Cardiac muscle cell (in vitro differentiated cells and primary cell): ENCODE results near the gene BMP8B. TPM values are rescaled to one million over a fixed set of nuclear protein-coding genes. Genes with fewer than 3 reads are reported as not detected.
"Not testable (repeated sequence)": the region's sequence is repeated elsewhere in the genome, so short reads cannot be mapped to it uniquely, and the experiment has no call there.

ENCODE experiments used
- DNase-seq, 2 donors: peaks; one replicate each; pipeline versions ENCODE4 v3.0.0 to v3.0.0-alpha.2; 2010 to 2017; ENCODE audit warnings: low read depth in 1 of 2, low spot score in 1 of 2
- H3K27ac ChIP-seq: fragments of 200-600 bp; sonication (generic); 2 replicates; pipeline ENCODE4 v1.5.1; 2016
- H3K27me3 ChIP-seq: fragments of 200-600 bp; sonication (generic); 2 replicates; pipeline ENCODE4 v1.6.0; 2016; ENCODE audit warnings: control low read depth
- H3K36me3 ChIP-seq: fragments of 200-600 bp; sonication (generic); 2 replicates; pipeline ENCODE4 v1.5.1; 2016; ENCODE audit warnings: control low read depth
- H3K4me1 ChIP-seq: fragments of 200-600 bp; sonication (generic); 2 replicates; pipeline ENCODE4 v1.8.1; 2017; ENCODE audit warnings: low read depth, mild to moderate bottlenecking, mixed run types
- H3K4me3 ChIP-seq: fragments of 200-600 bp; sonication (generic); 2 replicates; pipeline ENCODE4 v1.5.1; 2016; ENCODE audit warnings: mild to moderate bottlenecking
- H3K9me3 ChIP-seq: fragments of 200-600 bp; sonication (generic); 2 replicates; pipeline ENCODE4 v1.5.1; 2017; ENCODE audit warnings: low read depth, mild to moderate bottlenecking, control low read depth
- polyA plus RNA-seq: library from polyadenylated mRNA; unstranded; fragments of >200 nt; fragmentation: Nextera tagmentation; extraction: Ambion mirVana; gene quantifications from 2 replicates; pipeline ENCODE4 v1.2.1, GENCODE V29; 2016
- total RNA-seq: library from RNA; depleted of rRNA; stranded (reverse); fragments of >200 nt; gene quantifications from 2 replicates; pipeline ENCODE4 v1.2.3, GENCODE V29; 2016
- TF ChIP-seq, protein P1 (sequence below): IDR thresholded peaks from 2 replicates; pipeline ENCODE4 v1.5.1; 2012; ENCODE audit warnings: low read depth, mild to moderate bottlenecking, low read length

BMP8B gene
- total and polyA plus RNA-seq, 2 experiments from 2014 or later, result 0.02 TPM; not detected in 1

DNA sequence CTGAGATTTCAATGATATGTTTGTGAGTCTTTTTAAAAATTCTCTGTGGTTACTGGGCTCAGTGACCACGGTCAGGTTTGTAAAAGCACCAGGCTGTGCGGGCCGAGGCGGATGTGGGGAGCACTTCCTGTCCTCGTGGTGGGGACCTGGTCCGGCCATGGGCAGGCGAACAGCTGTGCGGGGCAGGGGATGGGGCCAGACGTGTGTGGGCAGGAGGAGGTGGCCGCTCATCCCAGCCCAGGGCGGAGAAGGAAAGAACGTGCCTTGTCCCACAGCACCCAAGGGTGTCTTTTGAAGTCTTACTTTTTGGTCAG is 12.3 kb downstream of the BMP8B start:
- no peak for DNase-seq
- Histone ChIP-seq H3K4me1 (no peaks in the 10 kb centered on the region), H3K36me3 (no peaks in the 10 kb centered on the region), H3K27me3 (peaks cover 37% of the 10 kb centered on the region), H3K27ac (no peak overlapping the region), H3K9me3 (no peaks in the 10 kb centered on the region), H3K4me3 (no peak overlapping the region)
- TF ChIP-seq, protein P1, sequence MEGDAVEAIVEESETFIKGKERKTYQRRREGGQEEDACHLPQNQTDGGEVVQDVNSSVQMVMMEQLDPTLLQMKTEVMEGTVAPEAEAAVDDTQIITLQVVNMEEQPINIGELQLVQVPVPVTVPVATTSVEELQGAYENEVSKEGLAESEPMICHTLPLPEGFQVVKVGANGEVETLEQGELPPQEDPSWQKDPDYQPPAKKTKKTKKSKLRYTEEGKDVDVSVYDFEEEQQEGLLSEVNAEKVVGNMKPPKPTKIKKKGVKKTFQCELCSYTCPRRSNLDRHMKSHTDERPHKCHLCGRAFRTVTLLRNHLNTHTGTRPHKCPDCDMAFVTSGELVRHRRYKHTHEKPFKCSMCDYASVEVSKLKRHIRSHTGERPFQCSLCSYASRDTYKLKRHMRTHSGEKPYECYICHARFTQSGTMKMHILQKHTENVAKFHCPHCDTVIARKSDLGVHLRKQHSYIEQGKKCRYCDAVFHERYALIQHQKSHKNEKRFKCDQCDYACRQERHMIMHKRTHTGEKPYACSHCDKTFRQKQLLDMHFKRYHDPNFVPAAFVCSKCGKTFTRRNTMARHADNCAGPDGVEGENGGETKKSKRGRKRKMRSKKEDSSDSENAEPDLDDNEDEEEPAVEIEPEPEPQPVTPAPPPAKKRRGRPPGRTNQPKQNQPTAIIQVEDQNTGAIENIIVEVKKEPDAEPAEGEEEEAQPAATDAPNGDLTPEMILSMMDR, result no peak

DNA sequence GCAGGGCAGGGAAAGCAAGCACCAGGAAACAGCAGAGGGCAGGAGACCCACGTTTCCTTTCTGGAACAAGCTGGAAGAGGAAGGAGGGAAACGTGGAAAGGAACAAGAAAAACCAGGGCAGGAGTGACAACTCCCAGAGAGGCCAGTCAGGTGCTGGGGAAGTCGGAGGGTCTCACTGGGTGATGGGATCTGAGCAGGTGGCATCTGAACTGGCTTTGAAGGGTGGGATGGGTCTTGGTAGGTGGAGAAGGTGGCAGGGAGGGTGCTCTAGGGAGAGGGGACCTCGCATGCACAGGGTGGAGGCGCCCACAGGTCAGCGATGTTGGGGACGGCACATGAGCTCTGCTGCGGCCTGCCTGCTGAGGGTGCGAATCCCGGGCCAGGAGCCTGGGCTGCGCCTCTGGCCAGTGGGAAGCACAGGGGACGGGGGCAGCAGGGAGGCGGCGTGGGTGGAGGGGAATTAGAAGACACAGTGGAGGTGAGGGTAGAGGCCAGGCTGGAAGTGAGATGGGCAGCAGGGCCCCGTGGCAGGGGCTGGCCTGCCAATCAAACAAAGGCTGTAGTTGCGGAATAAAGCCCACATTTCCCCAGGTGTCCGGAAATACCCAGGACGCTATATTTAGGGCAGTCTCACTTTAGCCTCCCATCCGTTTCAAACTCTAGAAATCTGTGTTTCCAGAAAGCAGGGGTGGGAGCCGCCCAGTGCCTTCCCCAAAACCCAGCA is 12.8 kb downstream of the BMP8B start:
- not testable (repeated sequence) for H3K27ac ChIP-seq, DNase-seq, H3K9me3 ChIP-seq, H3K4me1 ChIP-seq, H3K4me3 ChIP-seq, H3K36me3 ChIP-seq
- H3K27me3 ChIP-seq, result peaks cover 37% of the 10 kb centered on the region

DNA sequence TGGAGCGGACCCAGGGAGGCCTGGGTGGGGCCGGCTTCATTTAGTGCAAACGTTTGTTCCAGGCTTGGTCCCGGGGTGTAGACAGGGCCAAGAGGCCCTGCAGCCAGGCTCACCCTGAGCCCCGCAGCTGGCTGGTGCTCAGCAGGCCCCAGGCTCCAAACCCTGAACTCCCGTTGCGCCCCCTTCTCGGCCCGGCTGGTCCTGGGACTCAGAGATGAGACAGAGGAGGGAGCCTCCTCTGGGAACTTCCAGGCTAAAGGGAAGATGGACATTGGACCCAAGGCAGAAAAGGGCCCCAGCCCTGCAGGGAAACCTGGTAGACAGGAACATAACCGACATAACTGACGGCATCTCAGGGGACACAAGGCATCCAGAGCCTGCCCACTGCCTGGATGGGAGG is 13.5 kb downstream of the BMP8B start:
- H3K36me3 ChIP-seq, DNase-seq, H3K9me3 ChIP-seq, H3K27ac ChIP-seq, H3K4me3 ChIP-seq, H3K4me1 ChIP-seq: not testable (repeated sequence)
- H3K27me3 ChIP-seq, result peaks cover 33% of the 10 kb centered on the region

DNA sequence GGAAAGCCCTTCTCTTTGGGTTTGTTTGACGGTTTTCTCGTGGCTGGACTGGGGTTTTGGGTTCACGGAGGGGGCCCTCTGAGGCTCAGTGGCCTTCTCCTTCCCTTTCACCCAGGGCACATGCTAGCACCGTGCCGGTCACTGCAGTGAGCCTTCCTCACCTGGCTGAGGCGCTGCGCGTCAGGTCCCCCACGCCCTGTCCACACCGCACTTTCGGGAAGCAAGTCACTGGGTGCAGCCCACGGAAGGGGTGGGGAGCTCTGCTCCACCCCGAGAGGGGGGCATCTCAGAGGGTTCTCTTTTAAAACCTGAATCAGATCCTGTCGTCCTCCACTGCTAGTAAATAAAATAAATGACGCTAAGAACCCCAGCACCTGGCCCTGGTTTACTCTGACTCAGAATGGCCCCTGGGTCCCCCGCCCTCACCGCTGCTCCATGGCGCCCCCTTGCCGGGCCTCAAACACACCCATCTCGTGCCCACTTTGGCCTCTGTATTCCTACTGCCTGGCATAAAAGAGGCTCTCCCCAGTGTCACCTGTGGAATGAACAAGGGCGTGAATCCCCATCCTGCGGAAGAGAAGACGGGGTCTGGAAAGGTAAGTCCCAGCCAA is 15.2 kb downstream of the BMP8B start:
- H3K4me3 ChIP-seq, H3K36me3 ChIP-seq, H3K9me3 ChIP-seq, DNase-seq, H3K27ac ChIP-seq, H3K4me1 ChIP-seq: not testable (repeated sequence)
- peaks cover 32% of the 10 kb centered on the region for H3K27me3 ChIP-seq

DNA sequence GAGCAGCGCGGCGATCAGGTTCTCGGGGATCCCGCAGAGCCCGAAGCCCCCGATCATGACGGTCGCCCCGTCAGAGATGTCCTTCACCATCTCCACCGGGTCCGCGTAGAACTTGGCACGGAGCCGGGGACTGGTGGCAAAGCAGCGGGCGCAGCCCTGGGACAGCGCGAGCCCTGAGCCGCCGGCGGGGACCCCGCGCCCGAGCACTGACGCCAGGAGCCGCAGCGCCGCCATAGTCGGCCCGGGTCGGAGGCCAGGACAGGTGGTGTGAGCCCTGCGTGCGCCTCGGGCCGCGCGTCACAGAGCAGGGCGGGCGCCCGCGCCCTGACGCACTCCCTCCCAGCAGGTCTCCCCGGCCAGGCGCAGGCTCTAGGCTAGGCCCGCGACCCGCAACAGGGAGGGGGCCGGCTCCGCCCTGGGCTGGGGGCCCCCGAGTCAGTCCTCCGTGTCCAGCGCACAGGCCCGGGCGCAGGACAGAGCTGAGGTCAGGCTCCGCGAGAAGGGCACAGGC is 17.6 kb downstream of the BMP8B start, which contains the start of gene OXCT2:
Gene OXCT2, minus strand, starts transcription at position 327 of the 511 bp plus-strand sequence. Its CDS starts 93 bp downstream, at position 234.
- peaks cover 30% of the 10 kb centered on the region for H3K27me3 ChIP-seq
- not testable (repeated sequence) for H3K36me3 ChIP-seq, H3K9me3 ChIP-seq, H3K4me3 ChIP-seq, H3K27ac ChIP-seq, DNase-seq, H3K4me1 ChIP-seq

DNA sequence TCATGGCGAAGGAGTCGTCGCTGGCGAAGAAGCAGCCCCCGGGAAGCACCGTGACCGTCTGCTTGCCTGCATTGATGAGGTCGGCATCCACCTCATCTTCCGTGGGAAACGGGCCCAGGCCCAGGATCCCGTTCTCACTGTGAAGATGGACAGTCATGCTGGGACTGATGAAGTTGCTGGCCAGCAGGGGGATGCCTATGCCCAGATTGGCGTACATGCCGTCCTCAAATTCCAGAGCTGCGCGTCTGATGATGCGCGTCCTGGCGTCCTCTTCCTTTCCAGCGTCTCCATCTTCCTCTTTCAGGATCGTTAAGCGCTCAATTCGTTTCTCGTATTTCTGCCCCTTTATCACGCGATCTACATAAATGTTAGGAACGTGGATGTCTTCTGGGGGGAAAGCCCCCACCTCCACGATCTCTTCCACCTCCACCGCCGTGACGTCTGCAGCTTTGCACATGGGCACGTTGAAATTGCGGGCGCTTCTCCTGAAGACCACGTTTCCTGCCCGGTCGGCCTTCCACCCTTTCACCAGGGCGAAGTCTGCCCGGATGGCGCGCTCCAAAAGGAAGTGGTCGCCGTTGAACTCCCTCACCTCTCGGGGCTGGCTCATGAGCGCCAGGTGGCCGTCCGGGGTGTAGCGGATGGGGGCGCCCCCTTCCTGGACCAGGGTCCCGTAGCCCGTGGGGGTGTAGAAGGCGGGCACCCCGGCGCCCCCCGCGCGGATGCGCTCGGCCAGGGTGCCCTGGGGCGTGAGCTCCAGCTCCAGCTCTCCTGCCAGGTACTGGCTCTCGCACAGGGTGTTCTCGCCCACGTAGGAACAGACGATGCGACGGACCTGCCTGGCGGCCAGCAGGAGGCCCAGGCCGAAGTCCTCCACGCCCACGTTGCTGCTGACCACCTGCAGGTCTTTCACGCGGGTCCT is 18.3 kb downstream of the BMP8B start:
- not testable (repeated sequence) for H3K36me3 ChIP-seq, H3K9me3 ChIP-seq, H3K4me1 ChIP-seq, H3K27ac ChIP-seq, H3K4me3 ChIP-seq
- peak in 1 of 2 donors; percentile 9 for DNase-seq
- H3K27me3 ChIP-seq, result peaks cover 30% of the 10 kb centered on the region

DNA sequence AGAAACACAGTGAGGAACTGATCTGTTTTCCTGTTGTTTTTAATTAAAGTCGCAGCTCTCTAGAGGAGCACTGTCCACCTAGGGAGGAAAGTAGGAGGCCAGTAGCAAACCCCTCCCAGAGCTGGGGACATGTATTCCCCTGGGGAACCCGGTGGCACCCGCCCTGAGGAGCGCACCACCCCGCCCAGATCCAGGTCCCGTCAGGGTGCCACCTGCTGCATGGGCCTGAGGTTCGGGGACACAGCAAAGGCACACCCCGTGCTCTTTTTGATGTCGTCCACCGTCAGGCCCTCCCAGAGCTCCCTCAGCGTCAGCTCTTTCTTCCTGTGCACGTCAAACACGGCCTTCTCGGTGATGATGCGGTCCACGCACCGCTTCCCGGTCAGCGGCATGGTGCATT is 19.2 kb downstream of the BMP8B start:
- H3K27ac ChIP-seq, H3K9me3 ChIP-seq, H3K4me1 ChIP-seq, H3K36me3 ChIP-seq, H3K4me3 ChIP-seq, DNase-seq: not testable (repeated sequence)
- peaks cover 26% of the 10 kb centered on the region for H3K27me3 ChIP-seq

DNA sequence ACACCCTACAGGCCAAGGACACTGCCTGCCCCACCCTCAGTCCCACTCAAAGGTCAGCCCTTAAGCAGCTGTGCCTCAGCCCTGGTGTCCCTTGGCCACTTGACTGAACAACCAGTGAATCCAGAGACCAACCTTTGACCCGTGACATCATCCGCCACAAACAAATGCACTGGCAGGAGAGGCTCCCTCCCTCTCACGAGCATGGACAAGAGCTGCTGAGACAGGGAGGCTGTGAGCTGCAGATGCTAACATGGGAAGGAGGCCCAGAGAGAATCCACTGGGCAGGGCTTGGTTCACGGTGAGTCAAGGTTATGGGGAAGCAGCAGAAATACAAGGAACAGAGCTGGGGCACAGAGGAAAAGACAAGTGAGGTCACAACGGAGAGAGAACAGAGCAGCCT is 22.2 kb downstream of the BMP8B start:
- H3K9me3 ChIP-seq, H3K4me1 ChIP-seq, H3K4me3 ChIP-seq, DNase-seq, H3K27ac ChIP-seq, H3K36me3 ChIP-seq: not testable (repeated sequence)
- H3K27me3 ChIP-seq, result peaks cover 20% of the 10 kb centered on the region

DNA sequence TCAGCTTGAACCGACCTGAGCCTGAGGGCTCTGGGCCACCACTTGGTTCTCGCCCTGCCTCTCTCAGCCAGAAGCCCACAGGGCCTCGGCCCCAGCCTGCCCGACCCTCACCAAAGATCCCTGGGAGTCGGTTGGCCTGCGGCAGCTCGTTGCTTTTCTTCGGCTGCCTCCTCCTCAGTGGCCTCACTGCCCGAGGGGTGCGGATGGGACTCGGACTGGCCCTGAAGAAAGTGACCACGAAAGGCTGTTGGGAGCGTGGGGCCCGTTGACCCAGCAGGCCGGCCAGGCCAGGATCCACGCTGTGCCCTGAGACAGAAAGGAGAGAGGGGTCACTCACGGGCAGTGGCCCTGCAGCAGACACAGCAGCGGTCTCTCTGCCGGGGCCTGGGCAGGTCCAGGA is 24.2 kb downstream of the BMP8B start:
- DNase-seq, H3K27me3 ChIP-seq, H3K4me3 ChIP-seq, H3K4me1 ChIP-seq, H3K36me3 ChIP-seq, H3K9me3 ChIP-seq, H3K27ac ChIP-seq: not testable (repeated sequence)

DNA sequence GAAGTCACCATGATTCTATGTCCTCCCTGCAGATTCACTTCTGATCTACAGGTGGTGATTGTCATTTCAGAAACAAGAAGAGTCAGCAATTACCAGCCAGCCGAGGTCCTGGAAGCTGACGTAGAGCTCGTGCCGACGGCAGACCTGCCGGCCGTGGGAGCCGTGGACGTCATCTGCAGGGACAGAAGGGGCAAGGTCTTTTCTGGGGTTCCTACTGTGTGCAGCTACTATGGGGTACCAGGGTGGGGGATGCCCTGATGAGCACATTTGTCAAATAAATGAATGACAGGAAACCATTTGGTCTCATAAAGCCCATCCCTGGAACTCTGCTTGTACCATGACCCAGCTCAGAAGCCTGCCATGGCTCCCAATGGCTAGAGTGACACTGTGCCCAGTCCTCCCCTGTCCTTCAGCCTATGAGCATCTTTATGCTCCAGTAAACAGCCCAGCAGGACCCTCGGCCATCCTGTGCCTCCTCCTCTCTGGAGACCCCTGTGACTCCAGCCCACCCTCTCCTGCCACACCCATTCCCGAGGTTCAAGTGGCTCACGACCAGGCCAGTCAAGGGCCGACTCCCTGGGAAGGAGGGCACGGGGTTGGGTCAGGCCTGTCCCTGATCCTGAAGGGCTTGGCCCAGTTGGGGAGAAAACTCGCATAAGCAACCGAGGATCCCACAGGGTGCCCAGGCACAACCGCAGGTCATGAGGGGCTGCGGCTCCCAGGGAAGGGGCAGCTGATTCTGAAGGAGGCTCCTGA is 24.9 kb downstream of the BMP8B start:
- H3K4me1 ChIP-seq, H3K36me3 ChIP-seq, DNase-seq, H3K27ac ChIP-seq, H3K9me3 ChIP-seq, H3K27me3 ChIP-seq, H3K4me3 ChIP-seq: not testable (repeated sequence)
